Natural killer cell (primary cell): Measurements from ENCODE around the gene GRK1. TPM values are rescaled to one million over a fixed set of nuclear protein-coding genes. Genes with fewer than 3 reads are reported as not detected.
A peak's percentile ranks its signal among the peaks of the same experiment; 100 is the strongest.

Source experiments
- ATAC-seq, 3 donors: fragments of 150-1000 bp in 2 of 3; fragments of 200-7000 bp in 1 of 3; cut with Tn5 transposase; 1 replicate in 1 of 3; 2 replicates in 2 of 3; pipeline ENCODE4 v1.10.0; 2021; ENCODE audit warnings: mild to moderate bottlenecking in 2 of 3, moderate library complexity in 2 of 3
- DNase-seq, 2 donors: peaks; one replicate each; pipeline versions ENCODE4 v3.0.0 to v3.0.0-alpha.2; 2013 to 2021; ENCODE audit warnings: mixed read lengths in 1 of 2
- H3K27ac ChIP-seq: one replicate; pipeline ENCODE4 v1.5.1; 2013; ENCODE audit warnings: mild to moderate bottlenecking, low read length
- H3K27me3 ChIP-seq: one replicate; pipeline ENCODE4 v1.6.1; 2013; ENCODE audit warnings: low read length; ENCODE audit not compliant: control insufficient read depth, insufficient read depth
- H3K36me3 ChIP-seq: one replicate; pipeline ENCODE4 v1.6.1; 2013; ENCODE audit warnings: low read length; ENCODE audit not compliant: control insufficient read depth, insufficient read depth
- H3K4me1 ChIP-seq: one replicate; pipeline ENCODE4 v1.6.1; 2013; ENCODE audit warnings: low read length; ENCODE audit not compliant: control insufficient read depth, insufficient read depth
- H3K4me3 ChIP-seq: one replicate; pipeline ENCODE4 v1.5.1; 2013; ENCODE audit warnings: low read length
- H3K9me3 ChIP-seq: one replicate; pipeline ENCODE4 v1.6.1; 2013; ENCODE audit warnings: low read length; ENCODE audit not compliant: control insufficient read depth, insufficient read depth
- H3K27ac Mint-ChIP-seq, 2 donors: one replicate each; pipeline ENCODE4 v1.8.0; 2022; ENCODE audit warnings: mild to moderate bottlenecking in 2 of 2, mixed read lengths in 2 of 2, moderate library complexity in 1 of 2
- H3K27me3 Mint-ChIP-seq, 2 donors: one replicate each; pipeline ENCODE4 v1.8.0; 2022; ENCODE audit warnings: low read depth in 2 of 2, mixed read lengths in 2 of 2
- H3K36me3 Mint-ChIP-seq: one replicate; pipeline ENCODE4 v1.8.0; 2022; ENCODE audit warnings: mixed read lengths
- H3K4me1 Mint-ChIP-seq, 2 donors: one replicate each; pipeline ENCODE4 v1.8.0; 2022; ENCODE audit warnings: mixed read lengths in 2 of 2
- H3K4me3 Mint-ChIP-seq: one replicate; pipeline ENCODE4 v1.8.0; 2022; ENCODE audit warnings: mild to moderate bottlenecking, moderate library complexity, mixed read lengths
- H3K9me3 Mint-ChIP-seq, 2 donors: one replicate each; pipeline ENCODE4 v1.8.0; 2022; ENCODE audit warnings: mixed read lengths in 2 of 2
- WGBS: methylation state at CpG from one replicate; pipeline ENCODE4 v1.1.7; 2013; ENCODE audit warnings: missing lambda C conversion rate; ENCODE audit not compliant: insufficient coverage; 5-methylcytosine and 5-hydroxymethylcytosine counted together
- intact Hi-C: fragments of 100-400 bp; cut with micrococcal nuclease; formaldehyde crosslinking; loops from one replicate; pipeline ENCODE4 v1.14.2; 2022
- total RNA-seq, 4 donors: library from RNA; stranded (reverse); fragments of 120-200 nt in 1 of 4; gene quantifications; one replicate each; pipeline versions ENCODE4 v1.2.3 to v1.2.4, GENCODE V29; 2013 to 2022
- TF ChIP-seq, protein P1 (sequence below): fragments of 200-600 bp; IDR thresholded peaks from one replicate; pipeline ENCODE4 v1.8.0; 2022; ENCODE audit warnings: antibody characterized with exemption

GRK1 gene
- total RNA-seq, 3 donors from 2014 or later (not counting 1 experiment from before 2014, with no cell fraction given): not detected

DNA sequence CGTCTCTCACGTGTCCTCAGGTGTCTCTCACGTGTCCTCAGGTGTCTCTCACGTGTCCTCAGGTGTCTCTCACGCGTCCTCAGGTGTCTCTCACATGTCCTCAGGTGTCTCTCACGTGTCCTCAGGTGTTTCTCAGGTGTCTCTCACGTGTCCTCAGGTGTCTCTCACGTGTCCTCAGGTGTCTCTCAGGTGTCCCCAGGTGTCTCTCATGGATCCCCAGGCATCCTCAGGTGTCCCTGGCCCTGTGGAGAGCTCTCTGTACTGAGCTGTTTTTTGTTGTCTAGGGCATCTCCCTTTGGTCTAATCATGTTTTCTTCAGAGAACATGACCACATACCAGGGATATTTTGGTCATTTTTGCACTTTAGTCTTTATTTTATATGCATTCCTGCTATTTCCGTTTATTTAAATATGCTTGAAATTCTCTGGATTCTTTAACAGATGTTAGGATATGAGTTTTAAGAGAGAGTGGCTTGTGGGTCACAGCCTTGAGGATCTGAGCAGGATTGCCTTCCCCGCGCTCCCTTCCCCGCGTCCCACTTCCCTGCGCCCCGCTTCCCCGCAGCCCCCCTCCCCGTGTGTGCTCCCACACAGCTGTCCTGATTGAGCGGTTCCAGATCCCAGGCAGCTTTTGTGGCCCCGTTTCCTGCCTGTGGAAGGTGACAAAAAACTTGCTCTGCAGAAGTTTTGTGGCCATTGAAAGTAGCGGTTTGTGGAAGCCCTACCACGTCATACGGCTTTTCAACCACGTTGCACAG is 40.9 kb upstream of the GRK1 start:
- no peak overlapping the region for H3K4me3 Mint-ChIP-seq
- no peak for DNase-seq
- no peak for ATAC-seq
- Histone ChIP-seq H3K4me3 (no peak overlapping the region), H3K27me3 (no peaks in the 10 kb centered on the region), H3K4me1 (no peaks in the 10 kb centered on the region), H3K36me3 (no peaks in the 10 kb centered on the region), H3K9me3 (no peaks in the 10 kb centered on the region), H3K27ac (no peak overlapping the region)
- H3K27ac Mint-ChIP-seq: peak overlapping the region; percentile 45 to 57
- peaks cover 9 to 13% of the 10 kb centered on the region in 2 donors for H3K4me1 Mint-ChIP-seq
- H3K9me3 Mint-ChIP-seq: no peaks in the 10 kb centered on the region
- TF ChIP-seq, protein P1, sequence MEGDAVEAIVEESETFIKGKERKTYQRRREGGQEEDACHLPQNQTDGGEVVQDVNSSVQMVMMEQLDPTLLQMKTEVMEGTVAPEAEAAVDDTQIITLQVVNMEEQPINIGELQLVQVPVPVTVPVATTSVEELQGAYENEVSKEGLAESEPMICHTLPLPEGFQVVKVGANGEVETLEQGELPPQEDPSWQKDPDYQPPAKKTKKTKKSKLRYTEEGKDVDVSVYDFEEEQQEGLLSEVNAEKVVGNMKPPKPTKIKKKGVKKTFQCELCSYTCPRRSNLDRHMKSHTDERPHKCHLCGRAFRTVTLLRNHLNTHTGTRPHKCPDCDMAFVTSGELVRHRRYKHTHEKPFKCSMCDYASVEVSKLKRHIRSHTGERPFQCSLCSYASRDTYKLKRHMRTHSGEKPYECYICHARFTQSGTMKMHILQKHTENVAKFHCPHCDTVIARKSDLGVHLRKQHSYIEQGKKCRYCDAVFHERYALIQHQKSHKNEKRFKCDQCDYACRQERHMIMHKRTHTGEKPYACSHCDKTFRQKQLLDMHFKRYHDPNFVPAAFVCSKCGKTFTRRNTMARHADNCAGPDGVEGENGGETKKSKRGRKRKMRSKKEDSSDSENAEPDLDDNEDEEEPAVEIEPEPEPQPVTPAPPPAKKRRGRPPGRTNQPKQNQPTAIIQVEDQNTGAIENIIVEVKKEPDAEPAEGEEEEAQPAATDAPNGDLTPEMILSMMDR: no peak
- WGBS: 95% methylated on average over 24 of the region's 24 CpGs
- no peaks in the 10 kb centered on the region for H3K36me3 Mint-ChIP-seq
- no peaks in the 10 kb centered on the region for H3K27me3 Mint-ChIP-seq
- intact Hi-C loops: no loop called here

DNA sequence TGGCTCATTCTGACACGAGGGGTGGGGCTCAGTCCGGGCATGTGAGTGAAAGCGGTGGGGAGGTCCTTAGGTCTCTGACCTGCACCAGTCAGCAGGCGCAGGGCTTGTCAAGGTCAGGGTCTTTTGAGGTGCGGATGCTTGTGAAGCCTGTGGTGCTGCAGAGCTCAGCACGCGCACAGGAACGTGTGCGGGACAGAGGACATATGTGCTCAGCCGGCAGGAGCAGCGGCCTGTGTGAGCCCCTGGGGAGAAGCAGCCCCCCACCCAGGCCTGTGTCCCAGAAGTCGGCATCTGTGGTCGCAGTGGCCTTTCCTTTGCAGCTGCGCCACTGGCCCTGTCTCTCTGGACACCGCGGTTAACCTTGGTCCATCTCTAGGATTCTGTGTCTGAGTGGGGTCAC is 39.9 kb upstream of the GRK1 start:
- Histone ChIP-seq H3K27me3 (no peaks in the 10 kb centered on the region), H3K4me1 (no peaks in the 10 kb centered on the region), H3K4me3 (no peak overlapping the region), H3K9me3 (no peaks in the 10 kb centered on the region), H3K27ac (no peak overlapping the region), H3K36me3 (peaks cover 3% of the 10 kb centered on the region)
- H3K36me3 Mint-ChIP-seq: no peaks in the 10 kb centered on the region
- TF ChIP-seq, protein P1: no peak
- intact Hi-C loops: no loop called here
- H3K27me3 Mint-ChIP-seq: no peaks in the 10 kb centered on the region
- ATAC-seq: no peak
- peaks cover 8 to 13% of the 10 kb centered on the region in 2 donors for H3K4me1 Mint-ChIP-seq
- 95% methylated on average over 16 of the region's 16 CpGs for WGBS
- no peaks in the 10 kb centered on the region for H3K9me3 Mint-ChIP-seq
- no peak overlapping the region for H3K4me3 Mint-ChIP-seq
- no peak for DNase-seq
- peak overlapping the region; percentile 45 to 57 for H3K27ac Mint-ChIP-seq

DNA sequence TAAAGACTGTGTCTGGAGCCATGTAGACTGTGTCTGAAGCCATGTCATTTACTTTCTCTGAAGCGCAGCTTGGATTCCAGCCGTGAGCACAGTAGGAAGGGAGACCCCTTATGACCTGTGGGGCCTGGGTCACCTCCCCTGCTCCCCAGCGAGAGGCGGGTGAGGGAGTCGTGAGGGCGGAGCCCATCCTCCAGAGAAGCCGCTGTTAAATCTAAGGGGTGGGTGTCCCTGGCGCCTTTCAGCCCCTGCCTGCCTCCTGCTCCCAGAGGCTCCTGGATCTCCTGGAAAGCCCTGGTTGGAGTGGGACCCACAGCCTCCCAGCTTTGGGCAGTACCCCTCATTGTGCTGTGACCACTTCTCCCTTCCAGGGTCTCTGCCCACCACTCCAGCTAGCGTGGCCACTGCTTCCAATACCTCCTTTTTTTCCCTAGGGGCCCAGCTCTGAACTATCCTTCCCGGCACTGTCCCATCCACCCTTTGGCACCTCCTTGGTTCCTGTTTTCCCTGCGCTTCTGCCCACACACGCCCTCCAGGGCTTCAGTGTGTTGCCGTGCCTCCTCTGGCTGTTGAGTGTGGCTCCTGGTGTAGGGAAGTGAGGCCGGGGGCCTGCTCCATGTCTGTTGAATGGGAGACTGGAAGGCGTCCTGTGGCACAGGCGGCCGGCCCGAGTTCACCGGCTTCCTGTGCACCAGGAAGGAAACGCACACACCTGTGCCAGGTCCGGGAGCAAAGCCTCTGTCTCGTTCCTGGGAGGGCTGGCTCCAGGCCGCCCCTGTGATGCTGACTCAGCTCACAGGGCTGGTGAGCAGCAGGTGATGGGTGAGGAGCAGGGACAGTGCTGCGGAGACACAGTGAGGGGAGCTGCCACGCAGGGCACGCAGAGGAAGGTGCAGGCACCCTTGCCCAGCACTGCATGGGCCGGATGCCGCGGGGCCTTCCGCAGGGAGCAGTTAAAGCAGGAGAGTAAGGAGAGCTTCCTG is 38.4 kb upstream of the GRK1 start:
- H3K27ac ChIP-seq: no peak overlapping the region
- H3K27me3 ChIP-seq: no peaks in the 10 kb centered on the region
- Mint-ChIP-seq H3K27ac (no peak overlapping the region), H3K4me3 (no peak overlapping the region), H3K4me1 (peaks cover 5 to 13% of the 10 kb centered on the region in 2 donors), H3K9me3 (no peaks in the 10 kb centered on the region), H3K27me3 (no peaks in the 10 kb centered on the region), H3K36me3 (no peaks in the 10 kb centered on the region)
- ATAC-seq (no peak), DNase-seq (no peak)
- no peak overlapping the region for H3K4me3 ChIP-seq
- no peaks in the 10 kb centered on the region for H3K9me3 ChIP-seq
- TF ChIP-seq, protein P1: no peak
- no peaks in the 10 kb centered on the region for H3K4me1 ChIP-seq
- WGBS: 89% methylated on average over 30 of the region's 30 CpGs
- peaks cover 4% of the 10 kb centered on the region for H3K36me3 ChIP-seq
- intact Hi-C loops: no loop called here
